K562 (cell line): ENCODE results near the gene CDRT4. TPM values are rescaled to one million over a fixed set of nuclear protein-coding genes. Genes with fewer than 3 reads are reported as not detected.
A peak's percentile ranks its signal among the peaks of the same experiment; 100 is the strongest.

ENCODE experiments used
- DNMT1 ChIP-seq: fragments of 450-650 bp; IDR thresholded peaks from 2 replicates; pipeline ENCODE4 v1.6.1; 2016; ENCODE audit warnings: antibody characterized with exemption, mild to moderate bottlenecking
- ETV6 ChIP-seq, 3 experiments: fragments of 150-350 bp in 1 of 3; sonication (generic) in 1 of 3; formaldehyde crosslinking in 1 of 3; IDR thresholded peaks; 2 replicates each; pipeline versions ENCODE4 v1.6.1 to v1.8.0; 2014 to 2022; ENCODE audit warnings: borderline replicate concordance in 2 of 3, low read depth in 2 of 3, antibody characterized with exemption in 1 of 3, low read length in 1 of 3, mild to moderate bottlenecking in 1 of 3, missing genetic modification reagents in 1 of 3
- HDAC1 ChIP-seq, 2 experiments: fragments of 450-650 bp; IDR thresholded peaks; 2 replicates each; pipeline ENCODE4 v1.6.1; 2016 to 2017; ENCODE audit warnings: inconsistent platforms in 1 of 2, mild to moderate bottlenecking in 1 of 2, moderate library complexity in 1 of 2
- KLF1 ChIP-seq: fragments of 450-650 bp; IDR thresholded peaks from 2 replicates; pipeline ENCODE4 v1.6.1; 2016; ENCODE audit warnings: missing genetic modification characterization, missing compliant biosample characterization
- NUFIP1 ChIP-seq: fragments of 450-650 bp; IDR thresholded peaks from 2 replicates; pipeline ENCODE4 v1.6.1; 2018; ENCODE audit not compliant: partially characterized antibody
- SPI1 ChIP-seq: IDR thresholded peaks from 2 replicates; pipeline ENCODE4 v1.6.1; 2011; ENCODE audit warnings: low read depth, low read length, control low read depth, borderline replicate concordance
- polyA plus RNA-seq, 8 experiments: library from polyadenylated mRNA; depleted of rRNA in 4 of 8; stranded (reverse) in 5 of 8; unstranded in 3 of 8; fragments of >200 nt; fragmentation: Nextera tagmentation in 2 of 8; fragmentation: Illumina TruSeq in 1 of 8; extraction: Ambion mirVana in 2 of 8; extraction: Trizol in 1 of 8; gene quantifications; 2 replicates each; pipeline versions ENCODE4 v1.2.1 to v1.2.3, GENCODE V29; 2011 to 2014; ENCODE audit warnings: inconsistent platforms in 1 of 8, missing spikeins in 1 of 8
- total RNA-seq, 7 experiments: library from RNA; depleted of rRNA in 6 of 7; stranded (reverse); fragments of >200 nt in 6 of 7; fragmentation: Illumina TruSeq in 2 of 7; extraction: Trizol in 2 of 7; gene quantifications; 2 replicates each; pipeline versions ENCODE4 v1.2.1 to v1.2.3, GENCODE V29; 2011 to 2021; ENCODE audit warnings: low replicate concordance in 1 of 7
- TF ChIP-seq, protein P1 (sequence below): IDR thresholded peaks from 2 replicates; pipeline ENCODE4 v1.6.1; 2016; ENCODE audit warnings: missing genetic modification characterization, missing compliant biosample characterization
- TF ChIP-seq, protein P2 (sequence below): sonication (generic); formaldehyde crosslinking; IDR thresholded peaks from 2 replicates; pipeline ENCODE4 v1.8.0; 2022; ENCODE audit warnings: mild to moderate bottlenecking, low read depth, missing genetic modification reagents
- TF ChIP-seq, protein P3 (sequence below): fragments of 450-650 bp; formaldehyde crosslinking; IDR thresholded peaks from 2 replicates; pipeline ENCODE4 v1.4.0; 2022; ENCODE audit warnings: missing genetic modification characterization
- TF ChIP-seq, protein P4 (sequence below): fragments of 200-400 bp; formaldehyde crosslinking; IDR thresholded peaks from 2 replicates; pipeline ENCODE4 v1.6.1; 2017; ENCODE audit warnings: mild to moderate bottlenecking, low read depth, low read length, moderate library complexity
- TF ChIP-seq, protein P5 (sequence below): fragments of 250-450 bp; sonication (Bioruptor Pico); IDR thresholded peaks from 2 replicates; pipeline ENCODE4 v1.4.0; 2020; ENCODE audit warnings: mild to moderate bottlenecking, moderate library complexity
- TF ChIP-seq, protein P6 (sequence below): fragments of 250-450 bp; sonication (Bioruptor Pico); IDR thresholded peaks from 2 replicates; pipeline ENCODE4 v1.8.0; 2021; ENCODE audit warnings: mild to moderate bottlenecking, moderate library complexity
- TF ChIP-seq, protein P7 (sequence below): sonication (generic); formaldehyde crosslinking; IDR thresholded peaks from 2 replicates; pipeline ENCODE4 v1.8.0; 2022; ENCODE audit warnings: mild to moderate bottlenecking, missing genetic modification reagents

The CDRT4 gene
- total and polyA plus RNA-seq, 9 of the 15 experiments (the other 6 are each of a cell fraction or from before 2014, with no cell fraction given), result 1.7 to 6.4 (median 3.5) TPM

DNA sequence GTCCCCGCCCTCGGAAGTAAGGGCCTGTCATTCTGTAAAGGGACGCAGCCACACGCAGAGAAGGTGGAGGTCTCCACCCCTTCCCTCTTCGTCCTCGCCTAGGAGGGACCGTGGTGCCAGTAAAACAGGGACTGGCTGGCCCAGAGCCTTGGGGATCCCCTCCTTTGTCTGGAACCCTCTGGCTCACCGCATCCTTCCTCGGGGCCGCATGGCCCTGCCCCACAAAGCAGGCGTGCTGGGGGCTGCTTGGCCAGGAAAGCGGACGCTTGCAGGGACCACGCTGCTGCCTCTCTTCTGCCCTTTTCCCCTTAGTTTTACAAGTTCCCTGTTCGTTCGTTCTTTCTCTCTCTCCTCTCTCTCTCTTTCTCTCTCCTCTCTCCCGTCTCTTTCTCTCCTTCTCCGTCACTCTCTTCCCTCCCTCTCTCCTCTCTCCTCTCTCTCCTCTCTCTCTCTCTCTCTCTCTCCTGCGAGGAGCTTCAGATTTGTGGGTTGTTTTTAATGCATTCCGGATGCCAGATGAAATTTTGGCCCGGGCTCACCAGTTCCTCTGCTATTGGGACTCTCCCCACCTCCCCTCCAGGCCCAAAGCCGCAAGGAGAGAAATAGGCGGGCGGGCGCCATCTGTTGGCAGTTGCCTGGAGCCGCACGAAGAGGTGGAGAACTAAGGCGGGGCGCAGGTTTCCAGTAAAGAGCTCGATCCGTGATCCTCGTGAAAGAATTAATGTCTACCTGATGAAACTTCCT lies 35.1 kb upstream of the CDRT4 start (continued):
- TF ChIP-seq ETV6 (IDR thresholded peaks at IDR 0.05; ENCODE audit: borderline replicate concordance in 1 of 2, low read depth in 2 of 2, low read length in 1 of 2) (no peak), ETV6 (CRISPR knock-in tag; IDR thresholded peaks at IDR 0.05; ENCODE audit: borderline replicate concordance) (no peak), DNMT1 (no peak), NUFIP1 (no peak), KLF1 (no peak), SPI1 (no peak), HDAC1 (IDR thresholded peaks at IDR 0.05) (0 out of 4 replicates have a peak, but pooled peaks of 1 of the 2 experiments have one; percentile 33)
- TF ChIP-seq, protein P1, sequence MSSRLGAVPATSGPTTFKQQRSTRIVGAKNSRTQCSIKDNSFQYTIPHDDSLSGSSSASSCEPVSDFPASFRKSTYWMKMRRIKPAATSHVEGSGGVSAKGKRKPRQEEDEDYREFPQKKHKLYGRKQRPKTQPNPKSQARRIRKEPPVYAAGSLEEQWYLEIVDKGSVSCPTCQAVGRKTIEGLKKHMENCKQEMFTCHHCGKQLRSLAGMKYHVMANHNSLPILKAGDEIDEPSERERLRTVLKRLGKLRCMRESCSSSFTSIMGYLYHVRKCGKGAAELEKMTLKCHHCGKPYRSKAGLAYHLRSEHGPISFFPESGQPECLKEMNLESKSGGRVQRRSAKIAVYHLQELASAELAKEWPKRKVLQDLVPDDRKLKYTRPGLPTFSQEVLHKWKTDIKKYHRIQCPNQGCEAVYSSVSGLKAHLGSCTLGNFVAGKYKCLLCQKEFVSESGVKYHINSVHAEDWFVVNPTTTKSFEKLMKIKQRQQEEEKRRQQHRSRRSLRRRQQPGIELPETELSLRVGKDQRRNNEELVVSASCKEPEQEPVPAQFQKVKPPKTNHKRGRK, result peak; percentile 21; the same call in 1 of the 2 replicates
- TF ChIP-seq, protein P2, sequence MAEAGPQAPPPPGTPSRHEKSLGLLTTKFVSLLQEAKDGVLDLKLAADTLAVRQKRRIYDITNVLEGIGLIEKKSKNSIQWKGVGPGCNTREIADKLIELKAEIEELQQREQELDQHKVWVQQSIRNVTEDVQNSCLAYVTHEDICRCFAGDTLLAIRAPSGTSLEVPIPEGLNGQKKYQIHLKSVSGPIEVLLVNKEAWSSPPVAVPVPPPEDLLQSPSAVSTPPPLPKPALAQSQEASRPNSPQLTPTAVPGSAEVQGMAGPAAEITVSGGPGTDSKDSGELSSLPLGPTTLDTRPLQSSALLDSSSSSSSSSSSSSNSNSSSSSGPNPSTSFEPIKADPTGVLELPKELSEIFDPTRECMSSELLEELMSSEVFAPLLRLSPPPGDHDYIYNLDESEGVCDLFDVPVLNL, result no peak
- TF ChIP-seq, protein P3, sequence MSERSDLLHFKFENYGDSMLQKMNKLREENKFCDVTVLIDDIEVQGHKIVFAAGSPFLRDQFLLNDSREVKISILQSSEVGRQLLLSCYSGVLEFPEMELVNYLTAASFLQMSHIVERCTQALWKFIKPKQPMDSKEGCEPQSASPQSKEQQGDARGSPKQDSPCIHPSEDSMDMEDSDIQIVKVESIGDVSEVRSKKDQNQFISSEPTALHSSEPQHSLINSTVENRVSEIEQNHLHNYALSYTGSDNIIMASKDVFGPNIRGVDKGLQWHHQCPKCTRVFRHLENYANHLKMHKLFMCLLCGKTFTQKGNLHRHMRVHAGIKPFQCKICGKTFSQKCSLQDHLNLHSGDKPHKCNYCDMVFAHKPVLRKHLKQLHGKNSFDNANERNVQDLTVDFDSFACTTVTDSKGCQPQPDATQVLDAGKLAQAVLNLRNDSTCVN (CRISPR knock-in tag), result peak; percentile 76; the same call in 1 of the 2 replicates
- TF ChIP-seq, protein P4, sequence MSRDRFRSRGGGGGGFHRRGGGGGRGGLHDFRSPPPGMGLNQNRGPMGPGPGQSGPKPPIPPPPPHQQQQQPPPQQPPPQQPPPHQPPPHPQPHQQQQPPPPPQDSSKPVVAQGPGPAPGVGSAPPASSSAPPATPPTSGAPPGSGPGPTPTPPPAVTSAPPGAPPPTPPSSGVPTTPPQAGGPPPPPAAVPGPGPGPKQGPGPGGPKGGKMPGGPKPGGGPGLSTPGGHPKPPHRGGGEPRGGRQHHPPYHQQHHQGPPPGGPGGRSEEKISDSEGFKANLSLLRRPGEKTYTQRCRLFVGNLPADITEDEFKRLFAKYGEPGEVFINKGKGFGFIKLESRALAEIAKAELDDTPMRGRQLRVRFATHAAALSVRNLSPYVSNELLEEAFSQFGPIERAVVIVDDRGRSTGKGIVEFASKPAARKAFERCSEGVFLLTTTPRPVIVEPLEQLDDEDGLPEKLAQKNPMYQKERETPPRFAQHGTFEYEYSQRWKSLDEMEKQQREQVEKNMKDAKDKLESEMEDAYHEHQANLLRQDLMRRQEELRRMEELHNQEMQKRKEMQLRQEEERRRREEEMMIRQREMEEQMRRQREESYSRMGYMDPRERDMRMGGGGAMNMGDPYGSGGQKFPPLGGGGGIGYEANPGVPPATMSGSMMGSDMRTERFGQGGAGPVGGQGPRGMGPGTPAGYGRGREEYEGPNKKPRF, result no peak
- TF ChIP-seq, protein P5, sequence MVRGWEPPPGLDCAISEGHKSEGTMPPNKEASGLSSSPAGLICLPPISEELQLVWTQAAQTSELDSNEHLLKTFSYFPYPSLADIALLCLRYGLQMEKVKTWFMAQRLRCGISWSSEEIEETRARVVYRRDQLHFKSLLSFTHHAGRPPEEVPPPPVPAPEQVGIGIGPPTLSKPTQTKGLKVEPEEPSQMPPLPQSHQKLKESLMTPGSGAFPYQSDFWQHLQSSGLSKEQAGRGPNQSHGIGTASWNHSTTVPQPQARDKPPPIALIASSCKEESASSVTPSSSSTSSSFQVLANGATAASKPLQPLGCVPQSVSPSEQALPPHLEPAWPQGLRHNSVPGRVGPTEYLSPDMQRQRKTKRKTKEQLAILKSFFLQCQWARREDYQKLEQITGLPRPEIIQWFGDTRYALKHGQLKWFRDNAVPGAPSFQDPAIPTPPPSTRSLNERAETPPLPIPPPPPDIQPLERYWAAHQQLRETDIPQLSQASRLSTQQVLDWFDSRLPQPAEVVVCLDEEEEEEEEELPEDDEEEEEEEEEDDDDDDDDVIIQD (CRISPR knock-in tag), result no peak
- TF ChIP-seq, protein P6, sequence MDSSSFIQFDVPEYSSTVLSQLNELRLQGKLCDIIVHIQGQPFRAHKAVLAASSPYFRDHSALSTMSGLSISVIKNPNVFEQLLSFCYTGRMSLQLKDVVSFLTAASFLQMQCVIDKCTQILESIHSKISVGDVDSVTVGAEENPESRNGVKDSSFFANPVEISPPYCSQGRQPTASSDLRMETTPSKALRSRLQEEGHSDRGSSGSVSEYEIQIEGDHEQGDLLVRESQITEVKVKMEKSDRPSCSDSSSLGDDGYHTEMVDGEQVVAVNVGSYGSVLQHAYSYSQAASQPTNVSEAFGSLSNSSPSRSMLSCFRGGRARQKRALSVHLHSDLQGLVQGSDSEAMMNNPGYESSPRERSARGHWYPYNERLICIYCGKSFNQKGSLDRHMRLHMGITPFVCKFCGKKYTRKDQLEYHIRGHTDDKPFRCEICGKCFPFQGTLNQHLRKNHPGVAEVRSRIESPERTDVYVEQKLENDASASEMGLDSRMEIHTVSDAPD, result no peak
- TF ChIP-seq, protein P7, sequence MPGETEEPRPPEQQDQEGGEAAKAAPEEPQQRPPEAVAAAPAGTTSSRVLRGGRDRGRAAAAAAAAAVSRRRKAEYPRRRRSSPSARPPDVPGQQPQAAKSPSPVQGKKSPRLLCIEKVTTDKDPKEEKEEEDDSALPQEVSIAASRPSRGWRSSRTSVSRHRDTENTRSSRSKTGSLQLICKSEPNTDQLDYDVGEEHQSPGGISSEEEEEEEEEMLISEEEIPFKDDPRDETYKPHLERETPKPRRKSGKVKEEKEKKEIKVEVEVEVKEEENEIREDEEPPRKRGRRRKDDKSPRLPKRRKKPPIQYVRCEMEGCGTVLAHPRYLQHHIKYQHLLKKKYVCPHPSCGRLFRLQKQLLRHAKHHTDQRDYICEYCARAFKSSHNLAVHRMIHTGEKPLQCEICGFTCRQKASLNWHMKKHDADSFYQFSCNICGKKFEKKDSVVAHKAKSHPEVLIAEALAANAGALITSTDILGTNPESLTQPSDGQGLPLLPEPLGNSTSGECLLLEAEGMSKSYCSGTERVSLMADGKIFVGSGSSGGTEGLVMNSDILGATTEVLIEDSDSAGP (CRISPR knock-in tag), result no peak
